AG09319 (cell line): Measurements from ENCODE around the gene PLAC8L1.
A peak's percentile ranks its signal among the peaks of the same experiment; 100 is the strongest.
"Not testable (repeated sequence)": the region's sequence is repeated elsewhere in the genome, so short reads cannot be mapped to it uniquely, and the experiment has no call there.

Source experiments
- DNase-seq: peaks from one replicate; pipeline ENCODE4 v3.0.0-alpha.2; 2010; ENCODE audit warnings: low read depth; ENCODE audit errors: extremely low read depth
- TF ChIP-seq, protein P1 (sequence below): IDR thresholded peaks from 2 replicates; pipeline ENCODE4 v1.5.1; 2011; ENCODE audit warnings: low read depth, mild to moderate bottlenecking, inconsistent platforms, low read length, moderate library complexity

The PLAC8L1 gene, protein sequence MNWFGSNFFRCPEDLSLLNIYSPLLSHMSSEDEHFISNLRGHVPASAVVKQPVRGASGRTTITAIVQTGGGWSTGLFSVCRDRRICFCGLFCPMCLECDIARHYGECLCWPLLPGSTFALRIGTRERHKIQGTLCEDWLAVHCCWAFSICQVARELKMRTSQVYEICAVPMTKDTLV

DNA sequence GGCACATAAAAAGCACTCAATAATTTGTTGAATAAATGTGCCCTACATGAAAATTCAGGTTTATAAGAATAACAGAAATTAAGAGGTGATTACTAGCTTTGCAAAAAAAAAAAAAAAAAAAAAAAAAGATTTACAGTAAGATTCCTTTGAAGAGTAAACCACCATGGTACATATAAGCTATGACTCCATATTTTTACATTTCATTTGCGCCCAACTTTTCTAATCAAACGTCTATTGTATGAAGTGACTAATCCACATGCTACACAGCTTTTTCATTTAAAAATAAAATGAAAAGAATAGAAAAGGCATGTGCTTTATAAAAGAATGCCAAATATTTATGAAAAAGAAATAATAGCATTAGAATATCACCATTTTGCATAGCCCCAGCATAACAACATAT lies at the start of gene PLAC8L1:
Gene PLAC8L1 (minus strand): TSS at position 101 of the 400 bp plus-strand sequence. CDS start 1,266 bp downstream, outside the sequence.
- DNase-seq = no peak
- TF ChIP-seq, protein P1, sequence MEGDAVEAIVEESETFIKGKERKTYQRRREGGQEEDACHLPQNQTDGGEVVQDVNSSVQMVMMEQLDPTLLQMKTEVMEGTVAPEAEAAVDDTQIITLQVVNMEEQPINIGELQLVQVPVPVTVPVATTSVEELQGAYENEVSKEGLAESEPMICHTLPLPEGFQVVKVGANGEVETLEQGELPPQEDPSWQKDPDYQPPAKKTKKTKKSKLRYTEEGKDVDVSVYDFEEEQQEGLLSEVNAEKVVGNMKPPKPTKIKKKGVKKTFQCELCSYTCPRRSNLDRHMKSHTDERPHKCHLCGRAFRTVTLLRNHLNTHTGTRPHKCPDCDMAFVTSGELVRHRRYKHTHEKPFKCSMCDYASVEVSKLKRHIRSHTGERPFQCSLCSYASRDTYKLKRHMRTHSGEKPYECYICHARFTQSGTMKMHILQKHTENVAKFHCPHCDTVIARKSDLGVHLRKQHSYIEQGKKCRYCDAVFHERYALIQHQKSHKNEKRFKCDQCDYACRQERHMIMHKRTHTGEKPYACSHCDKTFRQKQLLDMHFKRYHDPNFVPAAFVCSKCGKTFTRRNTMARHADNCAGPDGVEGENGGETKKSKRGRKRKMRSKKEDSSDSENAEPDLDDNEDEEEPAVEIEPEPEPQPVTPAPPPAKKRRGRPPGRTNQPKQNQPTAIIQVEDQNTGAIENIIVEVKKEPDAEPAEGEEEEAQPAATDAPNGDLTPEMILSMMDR = no peak

DNA sequence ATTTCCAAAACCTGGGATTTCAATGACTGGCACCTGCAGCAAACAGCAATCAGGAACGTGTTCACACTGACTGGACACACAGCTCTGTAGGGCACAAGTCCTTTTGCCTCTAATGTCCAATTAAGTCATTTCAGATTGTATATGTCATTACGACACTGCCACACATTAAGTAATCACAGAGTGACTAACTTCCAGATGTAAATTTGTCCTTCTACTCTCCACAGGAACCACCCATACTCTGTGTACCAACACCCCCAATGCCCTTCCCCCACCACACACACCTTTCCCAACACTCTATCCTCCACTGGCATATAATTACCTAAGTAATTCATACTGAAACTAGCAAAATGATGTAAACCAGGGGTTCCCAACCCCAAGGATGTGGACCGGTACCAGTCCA lies 46.6 kb upstream of the PLAC8L1 start:
- TF ChIP-seq, protein P1 = no peak
- DNase-seq = no peak

DNA sequence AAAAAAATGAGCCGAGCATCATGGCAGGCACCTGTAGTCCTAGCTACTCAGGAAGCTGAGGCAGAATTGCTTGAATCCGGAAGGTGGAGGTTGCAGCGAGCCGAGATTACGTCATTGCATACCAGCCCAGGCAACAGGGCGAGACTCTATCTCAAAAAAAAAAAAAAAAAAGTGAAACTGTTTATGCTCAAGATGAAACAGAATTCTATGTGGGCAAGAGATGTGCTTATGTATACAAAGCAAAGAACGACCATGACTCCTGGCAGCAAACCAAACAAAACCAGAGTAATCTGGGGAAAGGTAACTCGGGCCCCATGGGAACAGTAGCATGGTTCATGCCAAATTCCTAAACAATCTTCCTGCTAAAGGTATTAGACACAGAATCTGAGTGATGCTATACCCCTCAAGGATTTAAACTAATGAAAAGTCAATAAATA lies 32.6 kb upstream of the PLAC8L1 start:
- TF ChIP-seq, protein P1 = no peak
- no peak for DNase-seq

DNA sequence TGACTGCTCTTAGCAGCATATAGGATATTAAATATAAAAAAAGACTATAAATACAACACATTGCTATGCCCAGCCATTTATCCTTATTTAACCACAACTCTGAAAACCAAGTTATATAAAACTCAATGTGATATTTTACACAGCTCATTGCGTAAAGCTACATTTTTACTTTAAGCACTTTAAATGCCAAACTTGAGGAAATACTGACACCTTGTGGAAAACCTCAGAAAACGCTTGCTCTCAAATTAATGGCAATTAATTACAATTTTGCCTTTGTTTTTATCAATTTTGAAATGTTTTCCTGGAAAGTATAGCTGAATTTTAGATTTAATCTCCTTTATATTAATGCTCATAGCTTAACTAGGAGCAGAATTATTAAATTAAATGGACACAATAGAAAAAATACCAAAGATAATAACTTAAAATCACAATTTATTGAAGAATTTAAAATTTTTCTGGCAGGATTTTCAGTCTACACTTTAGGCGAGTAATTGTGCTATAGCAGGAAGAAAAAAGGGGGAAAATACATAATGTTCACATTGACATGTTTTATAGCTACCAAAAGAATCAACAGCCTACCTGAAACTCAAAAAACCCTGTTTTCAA lies 25.2 kb upstream of the PLAC8L1 start:
- DNase-seq = no peak

DNA sequence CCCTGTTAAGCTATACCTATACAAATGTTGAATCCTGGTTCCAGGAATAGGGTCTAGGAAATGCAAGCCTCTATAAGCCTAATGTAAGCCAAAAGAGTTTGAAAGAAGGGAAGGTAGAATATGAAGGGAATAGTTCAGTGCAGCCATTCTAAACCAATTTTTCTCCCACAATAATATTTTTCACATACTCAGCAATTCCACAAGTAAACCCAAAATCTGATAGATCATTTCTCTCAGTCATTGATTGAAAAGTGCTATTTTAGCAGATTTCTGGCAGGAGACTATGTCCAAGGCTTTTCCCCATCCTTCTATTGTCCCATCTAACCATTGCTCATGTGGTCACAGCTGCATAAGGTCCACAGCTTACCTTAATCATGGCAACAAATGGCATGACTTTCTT lies 20.7 kb upstream of the PLAC8L1 start:
- TF ChIP-seq, protein P1 = no peak
- DNase-seq = no peak

More for the DNA sequence above, 25.2 kb upstream of the PLAC8L1 start:
- TF ChIP-seq, protein P1 = peak; percentile 53

DNA sequence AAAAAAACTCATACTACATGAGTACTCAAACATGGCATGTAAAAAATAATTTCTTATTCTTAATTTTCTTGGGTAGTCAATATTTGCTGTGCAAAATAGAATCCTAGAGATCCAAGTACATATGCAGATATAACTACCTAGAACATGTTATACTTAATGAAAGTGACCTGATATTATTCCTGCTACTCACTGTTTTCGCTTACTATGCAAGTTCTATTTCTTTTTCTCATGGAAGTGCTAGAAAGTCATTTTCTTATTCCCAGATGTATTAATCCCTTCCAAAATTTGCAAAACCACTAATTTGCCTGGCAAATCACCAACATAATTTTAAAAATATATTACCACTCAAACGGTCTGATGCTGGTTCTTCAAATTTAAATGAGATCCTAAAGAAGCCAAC lies 19.2 kb upstream of the PLAC8L1 start:
- no peak for DNase-seq
- TF ChIP-seq, protein P1 = no peak

DNA sequence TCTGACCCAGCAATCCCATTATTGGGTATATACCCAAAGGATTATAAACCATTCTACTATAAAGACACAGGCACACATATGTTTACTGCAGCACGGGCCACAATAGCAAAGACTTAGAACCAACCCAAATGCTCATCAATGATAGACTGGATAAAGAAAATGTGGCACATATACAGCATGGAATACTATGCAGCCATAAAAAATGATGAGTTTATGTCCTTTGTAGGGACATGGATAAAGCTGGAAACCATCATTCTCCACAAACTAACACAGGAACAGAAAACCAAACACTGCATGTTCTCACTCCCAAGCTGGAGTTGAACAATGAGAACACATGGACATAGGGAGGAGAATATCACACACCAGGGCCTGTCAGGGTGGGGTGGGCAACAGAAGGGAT lies 16.1 kb upstream of the PLAC8L1 start:
- not testable (repeated sequence) for DNase-seq

DNA sequence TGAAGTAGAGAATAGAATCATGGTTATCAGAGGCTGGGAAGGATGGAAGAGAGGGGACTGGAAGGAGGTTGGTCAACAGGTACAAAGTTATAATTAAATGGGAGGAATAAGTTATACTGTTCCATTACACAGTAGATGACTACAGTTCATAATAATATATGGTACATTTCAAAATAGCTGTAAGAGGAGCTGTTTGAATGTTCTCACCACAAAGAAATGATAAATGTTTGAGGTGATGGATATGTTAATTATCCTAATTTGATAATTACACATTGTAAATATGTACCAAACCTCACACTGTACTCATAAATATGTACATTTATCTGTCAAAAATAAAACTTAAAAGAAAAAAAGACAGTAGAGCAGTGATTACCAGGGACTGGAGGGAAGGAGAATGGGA lies 12.9 kb upstream of the PLAC8L1 start:
- no peak for DNase-seq
- TF ChIP-seq, protein P1 = no peak

DNA sequence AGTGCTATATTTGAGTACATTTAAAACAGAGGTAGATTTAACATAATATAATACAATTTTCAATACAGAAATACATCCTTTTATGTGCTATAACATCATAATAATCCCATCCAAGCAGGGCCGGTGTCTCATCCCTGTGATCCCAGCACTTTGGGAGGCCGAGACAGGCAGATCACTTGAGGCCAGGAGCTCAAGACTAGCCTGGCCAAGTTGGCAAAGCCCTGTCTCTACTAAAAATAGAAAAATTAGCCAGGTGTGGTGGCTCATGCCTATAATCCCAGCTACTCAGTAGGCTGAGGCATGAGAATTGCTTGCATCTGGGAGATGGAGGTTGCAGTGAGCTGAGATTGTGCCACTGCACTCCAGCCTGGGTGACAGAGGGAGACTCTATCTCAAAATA lies 11.8 kb upstream of the PLAC8L1 start:
- not testable (repeated sequence) for DNase-seq
